HG03558 (cell line): ENCODE results near the gene ZBED1.
"Not testable (repeated sequence)": the region's sequence is repeated elsewhere in the genome, so short reads cannot be mapped to it uniquely, and the experiment has no call there.

ENCODE experiments used
- ATAC-seq: cut with Tn5 transposase; IDR thresholded peaks from one replicate; pipeline ENCODE4 v1.9.1; 2021; ENCODE audit warnings: moderate number of reproducible peaks; ENCODE audit not compliant: unreplicated experiment; ENCODE audit errors: extremely low read depth

The ZBED1 gene

DNA sequence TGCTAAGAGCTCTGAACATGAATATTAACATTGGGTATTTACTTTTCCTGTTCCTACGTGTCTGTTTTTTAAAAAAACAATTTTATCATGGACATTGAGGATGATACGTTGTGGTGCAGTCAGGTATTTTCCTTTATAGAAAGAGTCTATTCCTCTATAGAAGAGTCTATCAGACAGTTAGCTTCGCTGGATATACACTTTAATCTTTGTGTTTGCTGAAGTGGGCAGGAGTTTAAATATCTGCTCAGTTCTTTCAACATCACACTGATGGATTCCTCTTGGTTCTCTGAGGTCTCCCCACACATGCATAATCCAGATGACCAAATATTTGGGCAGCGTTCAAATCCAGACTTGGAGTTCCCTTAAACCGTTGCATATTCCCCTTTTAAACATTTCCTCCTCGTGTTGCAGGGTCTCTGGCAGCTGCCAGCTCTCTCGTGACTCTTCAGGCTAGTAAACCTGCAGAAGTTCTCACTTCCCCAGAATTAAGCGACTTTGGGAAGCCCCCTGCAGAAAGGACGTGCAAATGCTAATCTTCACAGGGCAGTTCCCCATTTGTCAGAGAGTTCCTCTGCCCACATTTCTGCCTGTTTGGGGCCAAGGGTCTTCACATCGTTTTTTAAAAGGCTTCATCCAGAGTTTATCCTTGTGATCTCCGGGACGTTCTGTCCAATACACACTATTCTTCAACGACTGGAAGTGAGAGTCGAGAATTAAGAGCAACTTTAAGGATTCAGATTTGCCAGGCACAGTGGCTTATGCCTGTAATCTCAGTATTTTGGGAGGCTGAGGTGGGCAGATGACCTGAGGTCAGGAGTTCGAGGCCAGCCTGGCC lies 20.5 kb upstream of the ZBED1 start:
- peak; percentile 36 for ATAC-seq

DNA sequence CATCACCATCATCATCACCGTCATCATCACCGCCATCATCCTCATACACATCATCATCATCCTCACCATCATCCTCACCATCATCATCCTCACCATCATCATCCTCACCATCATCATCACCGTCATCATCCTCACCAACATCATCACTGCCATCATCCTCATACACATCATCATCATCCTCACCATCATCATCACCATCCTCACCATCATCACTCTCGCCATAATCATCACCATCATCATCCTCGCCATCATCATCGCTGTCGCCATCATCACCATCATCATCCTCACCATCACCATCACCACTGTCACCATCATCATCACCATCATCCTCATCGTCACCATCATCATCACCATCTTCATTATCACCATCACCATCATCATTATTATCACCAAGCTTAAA lies 19.8 kb upstream of the ZBED1 start:
- ATAC-seq: no peak

DNA sequence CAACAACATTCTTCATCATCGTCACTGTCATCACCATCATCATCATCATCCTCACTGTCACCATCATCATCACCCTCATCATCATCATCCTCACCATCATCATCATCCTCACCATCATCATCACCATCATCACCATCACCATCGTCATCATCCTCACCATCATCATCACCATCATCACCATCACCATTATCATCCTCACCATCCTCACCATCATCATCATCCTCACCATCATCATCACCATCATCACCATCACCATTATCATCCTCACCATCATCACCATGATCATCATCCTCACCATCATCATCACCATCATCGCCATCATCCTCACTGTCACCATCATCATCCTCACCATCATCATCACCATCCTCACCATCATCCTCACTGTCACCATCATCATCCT lies 18.9 kb upstream of the ZBED1 start:
- not testable (repeated sequence) for ATAC-seq

DNA sequence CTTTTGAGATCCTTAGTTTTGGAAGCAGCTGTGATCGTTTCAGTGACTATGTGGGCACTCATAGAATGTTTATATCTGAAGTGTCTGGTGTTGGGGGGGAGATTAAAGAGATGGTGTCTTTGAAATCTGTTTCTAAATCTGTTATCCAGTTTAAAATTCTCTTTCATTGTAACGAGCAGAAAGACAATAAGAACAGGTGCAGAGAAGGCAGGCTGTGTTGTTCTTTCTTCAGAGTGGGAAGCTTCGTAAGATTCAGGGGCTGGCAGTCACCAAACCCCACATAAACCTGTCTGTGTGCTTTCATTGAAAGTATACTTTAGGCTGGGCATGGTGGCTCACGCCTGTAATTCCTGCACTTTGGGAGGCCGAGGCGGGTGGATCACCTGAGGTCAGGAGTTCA lies 16.3 kb upstream of the ZBED1 start:
- ATAC-seq: no peak

DNA sequence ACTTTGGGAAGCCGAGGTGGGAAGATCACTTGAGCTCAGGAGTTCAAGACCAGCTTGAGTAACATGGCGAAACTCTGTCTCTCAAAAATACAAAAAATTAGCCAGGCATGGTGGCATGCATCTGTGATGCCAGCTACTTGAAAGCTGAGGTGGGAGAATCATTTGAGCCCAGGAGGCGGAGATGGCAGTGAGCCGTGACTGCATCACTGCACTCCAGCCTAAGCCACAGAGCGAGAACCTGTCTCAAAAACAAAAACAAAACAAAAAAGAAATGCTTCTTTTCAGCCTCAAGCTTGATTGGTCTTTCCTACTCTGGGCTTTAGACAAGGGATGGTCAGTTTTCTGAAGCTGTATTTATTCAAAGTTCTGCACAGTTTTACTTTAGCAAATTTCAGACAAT lies 15.8 kb upstream of the ZBED1 start:
- peak; percentile 40 for ATAC-seq

DNA sequence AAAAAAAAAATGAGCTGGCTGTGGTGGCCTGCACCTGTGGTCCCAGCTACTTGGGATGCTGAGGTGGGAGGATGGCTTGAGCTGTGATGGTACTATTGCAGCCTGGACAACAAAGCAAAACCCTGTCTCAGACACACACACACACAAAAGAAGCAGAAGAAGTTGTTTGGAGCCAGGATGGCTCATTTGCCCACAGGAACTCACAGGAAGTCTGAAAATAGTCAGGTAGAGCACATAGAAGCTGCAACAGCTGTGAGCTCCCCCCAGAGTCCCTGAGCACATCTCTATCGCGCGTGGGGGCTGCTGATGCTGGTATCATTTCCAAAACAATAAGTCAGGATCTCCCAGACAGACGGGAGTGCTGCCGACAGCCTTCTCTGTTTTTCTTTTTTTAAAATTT lies 13.4 kb upstream of the ZBED1 start:
- no peak for ATAC-seq

DNA sequence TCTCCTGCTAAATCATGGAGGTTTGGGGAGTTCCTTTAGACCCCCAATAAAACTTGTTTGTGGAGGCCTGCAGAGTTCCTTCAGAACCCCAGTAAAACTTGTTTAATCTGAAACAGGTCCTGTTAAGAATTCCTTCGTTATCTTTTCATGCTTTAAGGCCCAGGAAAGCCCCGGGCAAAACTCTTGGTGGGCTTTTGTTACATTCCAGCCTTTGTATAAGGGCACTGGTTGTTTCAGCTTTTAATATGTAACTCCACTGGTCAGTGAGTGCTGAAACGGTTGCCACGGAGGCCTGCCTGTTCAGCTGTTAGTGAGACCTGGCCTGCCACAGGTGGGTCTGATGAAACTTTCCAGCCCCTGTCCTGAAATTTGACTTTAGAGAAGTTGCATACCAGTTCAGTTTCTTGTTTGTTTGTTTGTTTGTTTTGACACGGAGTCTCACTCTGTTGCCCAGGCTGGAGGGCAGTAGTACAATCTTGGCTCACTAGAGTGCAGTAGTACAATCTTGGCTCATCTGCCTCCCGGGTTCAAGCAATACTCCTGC lies 12.4 kb upstream of the ZBED1 start:
- ATAC-seq: no peak

DNA sequence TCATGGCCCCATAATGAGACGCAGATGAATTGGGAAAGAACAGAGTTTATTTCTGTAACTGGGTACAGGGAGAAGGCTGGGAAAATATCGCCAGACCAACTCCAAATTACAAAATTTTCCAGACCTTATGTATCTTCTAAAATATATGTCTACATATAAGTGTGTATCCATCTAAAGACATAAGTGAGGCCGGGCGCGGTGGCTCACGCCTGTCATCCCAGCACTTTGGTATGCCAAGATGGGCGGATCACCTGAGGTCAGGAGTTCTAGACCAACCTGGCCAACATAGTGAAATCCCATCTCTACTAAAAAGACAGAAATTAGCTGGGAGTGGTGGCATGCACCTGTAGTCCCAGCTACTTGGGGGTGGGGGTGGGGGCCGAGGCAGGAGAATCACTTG lies 11.7 kb upstream of the ZBED1 start:
- ATAC-seq: no peak

DNA sequence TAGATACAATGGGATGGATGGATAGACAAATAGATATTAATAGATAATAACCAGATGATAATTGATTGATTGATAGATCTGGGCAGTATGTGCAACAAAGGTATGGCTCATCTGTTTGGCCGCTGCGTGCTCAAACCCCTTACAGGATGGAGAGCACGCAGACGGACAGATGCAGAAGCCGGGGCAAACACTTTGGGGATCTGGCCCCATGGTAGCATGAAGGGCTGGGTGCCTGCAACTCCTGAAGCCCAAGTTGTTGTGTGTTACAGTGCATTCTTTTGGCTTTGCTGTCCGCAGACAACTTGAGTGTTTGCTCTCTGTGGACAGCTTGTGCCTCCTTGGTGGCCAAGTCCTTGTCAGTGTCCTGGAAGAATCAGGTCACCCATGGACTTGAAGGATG lies 10.6 kb upstream of the ZBED1 start:
- no peak for ATAC-seq

DNA sequence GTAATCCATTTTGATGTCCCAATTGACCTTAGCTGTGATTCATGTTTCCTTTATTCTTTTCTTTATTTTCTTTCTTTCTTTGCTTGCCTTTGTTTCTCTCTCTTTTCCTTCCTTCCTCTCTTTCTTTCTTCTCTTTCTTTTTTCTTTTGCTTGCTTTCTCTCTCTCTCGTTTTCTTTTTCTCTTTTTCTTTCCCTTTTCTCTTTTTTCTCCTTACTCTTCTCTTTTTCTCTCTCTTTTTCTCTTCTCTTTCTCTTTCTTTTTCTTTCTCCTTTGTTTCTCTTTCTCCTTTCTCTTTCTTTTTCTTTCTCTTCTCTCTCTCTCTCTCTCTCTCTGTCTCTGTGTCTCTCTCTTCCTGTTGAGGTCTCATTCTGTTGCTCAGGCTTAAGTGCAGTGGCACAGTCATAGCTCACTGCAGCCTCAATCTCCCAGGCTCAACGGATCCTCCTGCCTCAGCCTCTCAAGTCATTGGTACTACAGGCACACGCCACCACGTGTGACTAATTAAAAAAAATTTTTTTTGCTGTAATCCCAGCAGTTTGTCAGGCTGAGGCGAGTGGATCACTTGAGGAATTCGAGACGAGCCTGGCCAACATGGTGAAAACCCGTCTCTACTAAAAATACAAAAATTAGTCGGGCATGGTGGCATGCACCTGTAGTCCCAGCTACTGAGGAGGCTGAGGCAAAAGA lies 8.0 kb upstream of the ZBED1 start:
- ATAC-seq: no peak

DNA sequence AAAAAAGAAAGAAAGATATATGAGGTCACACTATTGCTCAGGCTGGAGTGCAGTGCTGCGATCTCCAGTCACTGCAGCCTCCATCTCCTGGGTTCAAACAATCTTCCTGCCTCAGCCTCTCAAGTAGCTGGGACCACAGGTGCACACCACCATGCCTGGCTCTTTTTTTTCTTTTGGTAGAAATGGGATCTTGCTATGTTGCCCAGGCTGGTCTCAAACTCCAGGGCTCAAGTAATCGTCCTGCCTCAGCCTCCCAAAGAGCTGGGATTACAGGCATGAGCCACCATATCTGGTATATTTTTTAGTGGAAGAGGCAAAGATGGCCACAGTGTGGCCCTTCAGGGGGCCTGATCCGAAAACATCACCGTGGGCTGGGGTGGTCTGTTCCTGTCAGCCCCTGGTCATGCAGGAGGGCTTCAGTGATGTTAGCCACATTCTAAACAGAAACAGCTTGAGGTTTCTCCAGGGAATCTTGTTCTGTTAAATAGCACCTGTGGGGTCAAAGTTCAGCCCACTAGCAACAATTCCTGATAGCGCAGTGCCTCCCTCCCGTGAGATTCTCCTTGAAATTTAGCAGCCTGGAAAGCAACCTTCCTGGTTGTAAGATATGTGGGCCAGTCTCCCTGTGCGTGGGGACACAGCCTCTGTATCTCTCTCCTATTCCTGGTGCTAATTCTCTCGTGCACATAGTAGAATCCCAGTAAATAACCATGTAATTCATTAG lies 7.3 kb upstream of the ZBED1 start:
- no peak for ATAC-seq

DNA sequence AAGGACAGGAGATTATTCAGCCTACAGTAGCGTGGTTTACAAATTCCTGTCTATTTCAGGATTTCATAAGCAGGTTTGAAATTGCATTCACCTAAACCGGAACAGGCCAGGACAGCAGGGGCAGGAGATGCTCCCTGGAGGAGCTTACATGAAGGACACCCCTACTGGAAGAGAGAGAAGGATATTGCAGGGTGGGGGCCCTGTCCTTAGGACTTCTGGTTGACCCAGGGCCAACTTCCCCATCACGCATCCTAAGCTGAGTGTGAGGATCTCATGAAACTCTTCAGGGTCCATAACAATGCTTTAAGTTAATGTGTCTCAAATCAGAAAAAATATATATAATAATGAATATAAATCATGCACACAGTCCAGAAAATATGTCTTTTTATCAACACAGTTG lies 6.4 kb upstream of the ZBED1 start:
- no peak for ATAC-seq

DNA sequence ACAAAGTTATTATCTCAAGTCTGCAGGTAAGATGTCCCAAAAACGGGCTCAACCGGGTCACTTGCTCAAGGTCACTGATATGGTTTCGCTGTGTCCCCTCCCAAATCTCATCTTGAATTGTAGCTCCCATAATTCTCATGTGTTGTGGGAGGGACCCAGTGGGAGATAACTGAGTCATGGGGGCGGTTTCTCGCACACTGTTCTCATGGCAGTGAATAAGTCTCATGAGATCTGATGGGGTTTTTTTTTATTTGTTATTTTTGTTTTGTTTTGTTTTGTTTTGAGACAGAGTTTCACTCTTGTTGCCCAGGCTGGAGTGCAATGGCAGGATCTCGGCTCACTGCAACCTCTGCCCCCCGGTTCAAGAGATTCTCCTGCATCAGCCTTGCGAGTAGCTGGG lies 4.6 kb upstream of the ZBED1 start:
- not testable (repeated sequence) for ATAC-seq

DNA sequence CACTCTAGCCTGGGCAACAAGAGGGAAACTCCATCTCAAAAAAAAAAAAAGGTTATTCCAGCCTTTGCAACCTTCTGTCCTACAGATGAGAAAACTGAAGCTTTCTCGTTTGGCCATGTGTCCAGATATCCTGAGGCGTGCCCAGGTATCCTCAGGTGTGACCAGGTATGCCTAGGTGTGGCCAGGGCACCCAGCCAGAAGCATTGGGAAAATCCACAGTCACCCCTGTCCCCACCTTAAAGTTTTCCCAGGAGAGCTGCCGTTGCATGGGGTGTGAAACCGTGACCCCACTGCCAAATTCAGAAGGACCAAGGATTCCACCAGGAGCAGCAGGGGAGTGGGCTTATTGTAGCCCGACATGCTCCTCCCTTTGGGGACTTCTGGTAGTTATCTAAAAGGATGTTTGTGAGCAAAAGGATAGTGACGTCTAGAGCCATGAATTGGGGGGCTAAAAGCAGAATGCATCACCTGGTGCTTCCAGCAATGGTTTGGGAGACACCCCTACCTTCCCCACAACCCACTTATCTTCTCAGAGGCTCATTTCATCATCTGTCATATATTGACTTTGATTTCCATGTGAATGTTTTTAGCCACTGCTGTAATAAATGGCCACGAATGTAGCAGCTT lies 4.0 kb upstream of the ZBED1 start:
- no peak for ATAC-seq

DNA sequence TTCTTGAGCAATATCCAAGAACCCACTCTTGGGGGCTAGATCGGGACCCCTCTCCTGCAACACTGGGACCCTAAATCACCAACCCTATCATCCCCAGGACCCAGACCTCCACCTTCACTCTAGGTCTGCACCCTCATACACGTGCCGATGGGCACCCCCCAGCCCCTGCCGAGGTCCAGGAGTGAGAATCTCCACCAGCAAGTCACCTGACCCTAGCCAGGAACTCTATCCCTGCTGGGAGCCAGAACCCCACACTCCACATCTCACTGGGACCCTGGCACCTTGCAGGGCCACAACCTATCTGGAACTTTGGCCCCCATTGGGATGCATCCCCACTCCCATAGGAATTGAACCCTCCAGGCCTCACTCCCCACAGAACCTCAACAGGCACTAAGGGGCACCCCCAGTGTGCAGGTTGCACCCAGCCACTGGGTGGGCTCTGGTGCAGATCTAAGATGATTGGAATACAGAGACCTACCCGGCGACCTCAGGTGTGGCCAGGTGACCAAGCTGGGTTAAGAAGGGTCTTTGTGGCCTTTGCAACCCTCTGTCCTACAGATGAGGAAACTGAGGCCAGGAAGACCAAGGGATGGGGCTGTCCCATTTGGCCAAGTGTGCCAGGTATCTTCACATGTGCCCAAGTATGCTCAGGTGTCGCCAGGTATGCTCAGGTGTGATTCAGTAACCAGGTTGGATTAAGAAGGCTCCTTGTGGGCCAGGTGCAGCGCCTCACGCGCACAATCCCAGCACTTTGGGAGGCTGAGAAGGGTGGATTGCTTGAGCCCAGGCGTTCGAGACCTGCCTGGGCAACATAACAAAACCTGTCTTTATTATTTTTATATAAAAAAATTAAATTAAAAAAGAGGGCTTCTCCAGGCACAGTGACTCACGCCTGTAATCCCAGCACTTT lies 3.1 kb upstream of the ZBED1 start:
- ATAC-seq: no peak

DNA sequence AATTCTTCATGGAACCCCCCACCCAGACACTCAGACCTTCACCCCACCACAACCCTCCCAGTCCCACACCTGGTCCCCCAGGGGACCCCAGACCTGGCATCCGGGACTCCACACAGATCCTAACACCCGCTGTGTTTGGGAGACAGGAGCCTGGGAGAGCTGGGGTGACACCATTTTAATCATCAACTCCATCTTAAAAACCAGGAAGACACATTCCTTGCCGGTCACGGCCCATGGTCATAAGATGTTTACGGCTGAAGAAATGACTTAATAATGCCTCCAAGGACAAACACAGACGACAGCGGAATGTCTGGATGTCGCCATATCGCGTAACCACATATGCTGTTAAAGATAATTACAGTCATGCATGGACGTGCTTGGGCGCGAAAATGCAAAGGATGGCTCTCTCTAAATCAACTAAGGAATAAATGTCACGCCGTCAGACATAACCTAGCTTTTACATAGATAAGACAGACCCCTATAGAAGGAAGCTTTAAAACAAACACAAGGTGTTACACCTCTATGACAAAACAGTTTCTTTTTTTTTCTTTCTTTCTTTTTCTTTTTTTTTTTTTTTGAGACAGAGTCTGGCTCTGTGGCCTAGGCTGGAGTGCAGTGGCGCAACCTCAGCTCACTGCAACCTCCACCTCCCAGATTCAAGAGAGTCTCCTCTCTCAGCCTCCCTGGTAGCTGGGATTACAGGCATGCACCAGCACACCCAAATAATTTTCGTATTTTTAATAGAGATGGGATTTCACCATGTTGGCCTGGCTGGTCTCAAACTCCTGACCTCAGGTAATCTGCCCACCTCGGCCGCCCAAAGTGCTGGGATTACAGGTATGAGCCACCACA lies 2.1 kb upstream of the ZBED1 start:
- no peak for ATAC-seq

DNA sequence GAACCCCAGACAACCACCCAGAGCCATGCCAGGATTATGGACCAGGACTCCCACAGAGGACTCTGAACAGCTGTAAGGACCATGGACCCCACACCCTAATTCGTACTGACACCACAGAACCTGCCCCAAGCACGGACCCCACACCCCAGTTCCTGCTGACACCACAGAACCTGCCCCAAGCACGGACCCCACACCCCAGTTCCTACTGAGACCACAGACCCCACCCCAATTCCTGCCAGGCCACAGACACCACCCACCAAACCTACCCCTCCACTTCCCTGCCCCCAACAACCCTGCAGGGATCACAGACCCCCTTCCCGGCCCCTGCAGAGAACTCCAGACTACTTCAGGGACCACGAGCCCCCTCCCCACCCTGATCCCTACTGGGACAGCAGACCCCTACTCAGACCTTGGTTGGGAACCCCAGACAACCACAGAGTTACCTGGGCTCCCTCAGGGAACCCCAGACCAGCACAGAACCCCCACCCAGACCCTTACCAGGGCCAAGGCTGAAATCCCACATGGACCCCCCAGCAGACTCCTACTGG lies 1.4 kb upstream of the ZBED1 start:
- ATAC-seq: no peak

DNA sequence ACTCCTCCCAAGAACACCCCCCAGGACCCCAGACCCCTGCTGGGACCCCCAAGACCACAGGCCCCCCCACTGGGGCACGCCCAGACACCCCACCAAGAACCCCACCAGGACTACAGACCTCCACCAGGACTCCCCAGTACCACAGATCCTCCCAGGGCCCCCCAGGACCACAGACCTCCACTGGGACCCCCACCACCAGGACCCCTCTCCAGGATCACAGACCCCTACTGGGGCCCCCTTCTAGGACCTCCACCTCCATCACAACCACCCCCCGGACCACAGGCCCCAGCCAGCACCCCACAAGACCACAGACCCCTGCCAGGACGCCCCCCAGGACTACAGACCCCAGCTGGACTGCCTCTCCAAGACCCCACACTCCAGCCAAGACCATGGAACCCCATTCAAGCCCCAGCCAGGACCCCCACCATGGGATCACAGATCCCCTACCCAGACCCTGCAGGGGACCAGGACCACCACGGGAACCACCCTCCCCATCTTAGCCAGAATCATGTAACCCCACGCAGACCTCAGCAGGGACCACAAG lies 855 bp upstream of the ZBED1 start:
- no peak for ATAC-seq
